IMR-90 (cell line): ENCODE measurements around the gene CCDC88C. TPM values are rescaled to one million over a fixed set of nuclear protein-coding genes. Genes with fewer than 3 reads are reported as not detected.

Source experiments
- ATAC-seq: fragments of 200-7000 bp; cut with Tn5 transposase; 2 replicates; pipeline ENCODE4 v1.9.1; 2020; ENCODE audit warnings: low read depth, mild to moderate bottlenecking, moderate library complexity
- BruUV-seq: library from RNA; stranded (reverse); fragments of 400-500 nt; replicated peaks from 2 replicates; lab custom pipeline; 2021; lab: Mats Ljungman, UMichigan
- CTCF ChIA-PET: fragments of 300-600 bp; formaldehyde crosslinking; extraction: SDS; loops from one replicate; lab custom pipeline; 2021; ENCODE audit warnings: antibody characterized with exemption; lab: Yijun Ruan, JAX
- POLR2A ChIA-PET: fragments of 300-600 bp; sonication (Branson Sonifier 250); formaldehyde crosslinking; loops from one replicate; lab custom pipeline; 2022; ENCODE audit warnings: antibody characterized with exemption; ENCODE audit not compliant: unreplicated experiment; lab: Charles Lee
- DNase-seq: peaks from one replicate; pipeline ENCODE4 v3.0.0; 2013
- H2AFZ ChIP-seq: replicated peaks from 2 replicates; pipeline ENCODE3; 2013; ENCODE audit warnings: low read length, mild to moderate bottlenecking; ENCODE audit not compliant: poor library complexity
- H2AK5ac ChIP-seq: 2 replicates; pipeline ENCODE4 v1.6.1; 2013; ENCODE audit warnings: low read depth, low read length, inconsistent platforms
- H2AK9ac ChIP-seq: replicated peaks from 2 replicates; pipeline ENCODE3; 2013; ENCODE audit warnings: mild to moderate bottlenecking, low read depth, low read length, moderate library complexity; ENCODE audit not compliant: poor library complexity
- H2BK120ac ChIP-seq: 2 replicates; pipeline ENCODE4 v1.6.1; 2013; ENCODE audit warnings: low read depth, low read length, inconsistent platforms
- H2BK15ac ChIP-seq: 3 replicates; pipeline ENCODE4 v1.6.1; 2013; ENCODE audit warnings: low read depth, low read length, inconsistent platforms
- H2BK20ac ChIP-seq: 2 replicates; pipeline ENCODE4 v1.6.1; 2013; ENCODE audit warnings: low read depth, mild to moderate bottlenecking, inconsistent platforms, low read length, moderate library complexity
- H2BK5ac ChIP-seq: 2 replicates; pipeline ENCODE4 v1.6.1; 2013; ENCODE audit warnings: mild to moderate bottlenecking, low read depth, low read length, inconsistent platforms; ENCODE audit not compliant: poor library complexity, severe bottlenecking
- H3K14ac ChIP-seq: replicated peaks from 2 replicates; pipeline ENCODE4 v1.6.1; 2013; ENCODE audit warnings: low read depth, low read length, inconsistent platforms
- H3K18ac ChIP-seq: 2 replicates; pipeline ENCODE4 v1.6.1; 2013; ENCODE audit warnings: low read depth, low read length, control low read depth
- H3K23ac ChIP-seq: 2 replicates; pipeline ENCODE4 v1.6.1; 2013; ENCODE audit warnings: low read depth, low read length, inconsistent platforms
- H3K27ac ChIP-seq: 2 replicates; pipeline ENCODE4 v1.5.1; 2013; ENCODE audit warnings: mild to moderate bottlenecking, control low read depth, low read length; ENCODE audit not compliant: insufficient read depth
- H3K27me3 ChIP-seq: 2 replicates; pipeline ENCODE4 v1.6.1; 2013; ENCODE audit warnings: low read length; ENCODE audit not compliant: control insufficient read depth, insufficient read depth
- H3K36me3 ChIP-seq: 2 replicates; pipeline ENCODE4 v1.6.1; 2013; ENCODE audit warnings: low read length, mixed read lengths; ENCODE audit not compliant: control insufficient read depth, insufficient read depth
- H3K4ac ChIP-seq: 2 replicates; pipeline ENCODE4 v1.6.1; 2013; ENCODE audit warnings: low read depth, low read length, inconsistent platforms
- H3K4me1 ChIP-seq: 2 replicates; pipeline ENCODE4 v1.6.1; 2013; ENCODE audit warnings: low read length, mixed read lengths; ENCODE audit not compliant: control insufficient read depth, insufficient read depth
- H3K4me2 ChIP-seq: 2 replicates; pipeline ENCODE4 v1.6.1; 2013; ENCODE audit warnings: low read depth, mild to moderate bottlenecking, control low read depth, low read length, moderate library complexity
- H3K4me3 ChIP-seq: 2 replicates; pipeline ENCODE4 v1.5.1; 2013; ENCODE audit warnings: low read depth, mild to moderate bottlenecking, control low read depth, low read length, moderate library complexity; ENCODE audit not compliant: insufficient read depth
- H3K56ac ChIP-seq: 2 replicates; pipeline ENCODE4 v1.6.1; 2013; ENCODE audit warnings: low read length, inconsistent platforms; ENCODE audit not compliant: insufficient read depth; ENCODE audit errors: extremely low read depth
- H3K79me1 ChIP-seq, 2 experiments: 2 replicates each; pipeline ENCODE4 v1.6.1; 2013; ENCODE audit warnings: low read length in 2 of 2, inconsistent platforms in 1 of 2, low read depth in 1 of 2
- H3K9ac ChIP-seq: 2 replicates; pipeline ENCODE4 v1.6.1; 2013; ENCODE audit warnings: low read depth, low read length, control low read depth
- H3K9me1 ChIP-seq: 2 replicates; pipeline ENCODE4 v1.6.1; 2013; ENCODE audit warnings: low read length, inconsistent platforms; ENCODE audit not compliant: insufficient read depth
- H3K9me3 ChIP-seq: 2 replicates; pipeline ENCODE4 v1.6.1; 2013; ENCODE audit warnings: low read length; ENCODE audit not compliant: control insufficient read depth, insufficient read depth
- H4K20me1 ChIP-seq: 2 replicates; pipeline ENCODE4 v1.6.1; 2013; ENCODE audit warnings: low read length, inconsistent platforms; ENCODE audit not compliant: insufficient read depth
- H4K5ac ChIP-seq: 2 replicates; pipeline ENCODE4 v1.6.1; 2013; ENCODE audit warnings: mild to moderate bottlenecking, low read depth, low read length, control low read depth
- H4K8ac ChIP-seq, 2 experiments: 2 replicates each; pipeline ENCODE4 v1.6.1; 2013; ENCODE audit warnings: low read depth in 2 of 2, low read length in 2 of 2, control low read depth in 1 of 2, inconsistent platforms in 1 of 2
- H4K91ac ChIP-seq: 2 replicates; pipeline ENCODE4 v1.6.1; 2013; ENCODE audit warnings: low read depth, low read length, inconsistent platforms; ENCODE audit not compliant: insufficient read depth
- BHLHE40 ChIP-seq: fragments of 150-350 bp; IDR thresholded peaks from 2 replicates; pipeline ENCODE4 v1.6.1; 2016; ENCODE audit warnings: mild to moderate bottlenecking, low read depth, low read length
- CEBPB ChIP-seq: IDR thresholded peaks from 2 replicates; pipeline ENCODE4 v1.6.1; 2012; ENCODE audit warnings: low read depth, low read length, improper control_type of control experiment
- CHD1 ChIP-seq: IDR thresholded peaks from 2 replicates; pipeline ENCODE4 v1.6.1; 2012; ENCODE audit warnings: low read depth, low read length, improper control_type of control experiment
- POLR2A ChIP-seq: IDR thresholded peaks from 2 replicates; pipeline ENCODE4 v1.6.1; 2012; ENCODE audit warnings: mild to moderate bottlenecking, low read depth, low read length
- RCOR1 ChIP-seq: IDR thresholded peaks from 2 replicates; pipeline ENCODE4 v1.6.1; 2012; ENCODE audit warnings: mild to moderate bottlenecking, low read length, improper control_type of control experiment; ENCODE audit not compliant: insufficient replicate concordance
- RFX5 ChIP-seq: IDR thresholded peaks from 2 replicates; pipeline ENCODE4 v1.8.0; 2012; ENCODE audit warnings: low read depth, mild to moderate bottlenecking, low read length, moderate library complexity
- WGBS, 2 experiments: methylation state at CpG; one replicate each; pipeline versions ENCODE4 v1.1.5 to v1.1.7; 2013; ENCODE audit warnings: missing lambda C conversion rate in 2 of 2; ENCODE audit not compliant: insufficient read length in 1 of 2; ENCODE audit errors: extremely low coverage in 2 of 2; 5-methylcytosine and 5-hydroxymethylcytosine counted together
- dilution Hi-C: fragments of 300-500 bp; cut with HindIII; formaldehyde crosslinking; loops from one replicate; pipeline ENCODE4 v1.14.3; 2018; ENCODE audit warnings: low sequenced_read_pairs; ENCODE audit not compliant: unreplicated experiment
- in situ Hi-C: fragments of 300-500 bp; cut with MboI; formaldehyde crosslinking; loops from 3 replicates; pipeline ENCODE4 v1.14.3; 2019; ENCODE audit warnings: low sequenced_read_pairs, inconsistent platforms, mixed read lengths
- intact Hi-C: fragments of 100-400 bp; cut with micrococcal nuclease; formaldehyde crosslinking; loops from 2 replicates; pipeline ENCODE4 v1.10.0; 2022
- polyA plus RNA-seq, 3 experiments: library from polyadenylated mRNA; depleted of rRNA; stranded (reverse); fragments of >200 nt; gene quantifications; 2 replicates each; pipeline ENCODE4 v1.2.3, GENCODE V29; 2012; ENCODE audit warnings: low replicate concordance in 1 of 3
- total RNA-seq: library from RNA; depleted of rRNA; stranded (reverse); fragments of >200 nt; gene quantifications from 2 replicates; pipeline ENCODE4 v1.2.3, GENCODE V29; 2012
- TF ChIP-seq, protein P1 (sequence below): fragments of 150-350 bp; IDR thresholded peaks from 2 replicates; pipeline ENCODE4 v1.6.1; 2017; ENCODE audit warnings: mild to moderate bottlenecking, antibody characterized with exemption, low read length, low read depth

CCDC88C gene
- total and polyA plus RNA-seq, 2 of the 4 experiments (the other 2 are of a cell fraction) = 0.17 to 0.18 TPM

DNA sequence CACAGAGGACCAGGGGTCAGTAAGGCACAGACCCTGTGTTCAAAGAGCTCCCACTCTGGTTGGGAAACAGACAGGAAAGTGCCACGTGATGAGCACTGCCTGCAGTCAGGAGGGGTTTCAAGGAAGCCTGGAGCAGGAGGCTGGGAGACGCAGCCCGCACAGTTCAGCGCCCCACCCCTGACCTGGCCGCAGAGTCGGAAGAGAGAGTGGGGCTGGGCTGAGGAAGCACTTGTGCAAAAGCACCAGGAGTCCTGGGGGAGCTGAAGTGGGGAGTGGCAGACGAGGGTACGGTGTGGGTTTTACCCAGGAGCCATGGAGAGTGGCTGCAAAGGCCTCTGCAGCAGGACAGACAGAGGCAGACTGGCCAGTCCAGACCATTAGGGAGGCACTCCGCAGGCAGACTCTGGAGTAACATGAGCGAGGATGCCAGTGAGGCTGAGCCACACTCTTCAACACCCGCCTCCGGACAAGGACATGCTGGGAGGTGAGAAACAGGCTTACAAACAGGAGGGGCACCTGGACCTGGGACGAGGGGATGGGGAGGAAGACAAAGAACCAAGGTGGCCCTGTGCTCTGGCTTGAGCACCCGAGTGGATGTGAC is 87.4 kb downstream of the CCDC88C start:
- intact Hi-C loops (no loop called here), dilution Hi-C loops (no loop called here), in situ Hi-C loops (no loop called here)
- Histone ChIP-seq H2AFZ (peak overlapping the region; percentile 58), H3K9me3 (no peaks in the 10 kb centered on the region), H3K9ac (no peak overlapping the region), H4K5ac (no peak overlapping the region), H3K79me1 (no peaks in the 10 kb centered on the region), H4K20me1 (no peaks in the 10 kb centered on the region), H2BK5ac (no peak overlapping the region), H2BK20ac (no peak overlapping the region), H4K91ac (no peak overlapping the region), H3K9me1 (no peaks in the 10 kb centered on the region), H2BK120ac (no peak overlapping the region), H2AK5ac (no peak overlapping the region), H3K4me3 (no peak overlapping the region), H2BK15ac (no peak overlapping the region), H3K14ac (no peak overlapping the region), H2AK9ac (peak overlapping the region; percentile 55), H3K27ac (no peak overlapping the region), H4K8ac (no peak overlapping the region), H3K4ac (no peak overlapping the region), H3K27me3 (peaks cover 24% of the 10 kb centered on the region), H3K23ac (no peak overlapping the region), H3K36me3 (no peaks in the 10 kb centered on the region), H3K18ac (no peak overlapping the region), H3K4me1 (no peaks in the 10 kb centered on the region), H3K4me2 (no peak overlapping the region), H3K56ac (no peak overlapping the region)
- no peak for TF ChIP-seq RCOR1
- TF ChIP-seq RFX5 = no peak
- no peak for TF ChIP-seq CHD1
- TF ChIP-seq, protein P1, sequence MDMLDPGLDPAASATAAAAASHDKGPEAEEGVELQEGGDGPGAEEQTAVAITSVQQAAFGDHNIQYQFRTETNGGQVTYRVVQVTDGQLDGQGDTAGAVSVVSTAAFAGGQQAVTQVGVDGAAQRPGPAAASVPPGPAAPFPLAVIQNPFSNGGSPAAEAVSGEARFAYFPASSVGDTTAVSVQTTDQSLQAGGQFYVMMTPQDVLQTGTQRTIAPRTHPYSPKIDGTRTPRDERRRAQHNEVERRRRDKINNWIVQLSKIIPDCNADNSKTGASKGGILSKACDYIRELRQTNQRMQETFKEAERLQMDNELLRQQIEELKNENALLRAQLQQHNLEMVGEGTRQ = no peak
- no peak for TF ChIP-seq CEBPB
- TF ChIP-seq BHLHE40 = no peak
- no peak for TF ChIP-seq POLR2A
- ATAC-seq (no peak), DNase-seq (no peak)
- no TSS peak for BruUV-seq
- ChIA-PET POLR2A (no interaction called here), CTCF (no interaction called here)
- WGBS, 2 experiments = 77% methylated on average over 10 of the region's 14 CpGs; no CpG with 5 or more reads in 1 of the 2 experiments
